SK-N-SH (cell line): Measurements from ENCODE around the gene GRM7. TPM values are rescaled to one million over a fixed set of nuclear protein-coding genes. Genes with fewer than 3 reads are reported as not detected.

Source experiments
- CTCF ChIA-PET: fragments of 300-600, 350-600 bp; formaldehyde crosslinking; extraction: SDS; loops from one replicate; lab custom pipeline; 2021; lab: Yijun Ruan, JAX
- POLR2A ChIA-PET: fragments of 350-600 bp; sonication (Branson Sonifier 250); formaldehyde crosslinking; extraction: SDS; loops from one replicate; lab custom pipeline; 2020; ENCODE audit warnings: antibody characterized with exemption, inconsistent platforms; lab: Yijun Ruan, JAX
- DNase-seq: peaks from one replicate; pipeline ENCODE4 v3.0.0; 2012
- H2AFZ ChIP-seq: fragments of 200-600 bp; sonication (generic); 2 replicates; pipeline ENCODE4 v1.8.1; 2016; ENCODE audit warnings: antibody characterized with exemption, mild to moderate bottlenecking, low read depth
- H3F3A ChIP-seq: fragments of 200-600 bp; sonication (generic); replicated peaks from 2 replicates; pipeline ENCODE3; 2016; ENCODE audit warnings: antibody characterized with exemption, mild to moderate bottlenecking; ENCODE audit not compliant: insufficient read depth
- H3K27ac ChIP-seq, 2 experiments: fragments of 200-500 bp in 1 of 2; fragments of 200-600 bp in 1 of 2; sonication (Bioruptor generic) in 1 of 2; sonication (generic), shearing (Covaris generic) in 1 of 2; 2 replicates each; pipeline versions ENCODE4 v1.5.1 to v1.6.1; 2014 to 2016; ENCODE audit warnings: low read depth in 2 of 2, inconsistent platforms in 1 of 2, low read length in 1 of 2, mild to moderate bottlenecking in 1 of 2, mixed read lengths in 1 of 2
- H3K27me3 ChIP-seq: fragments of 200-600 bp; sonication (generic), shearing (Covaris generic); 2 replicates; pipeline ENCODE4 v1.6.1; 2016; ENCODE audit warnings: mixed run types; ENCODE audit not compliant: insufficient read depth
- H3K36me3 ChIP-seq, 2 experiments: fragments of 200-500 bp in 1 of 2; fragments of 200-600 bp in 1 of 2; sonication (Bioruptor generic) in 1 of 2; sonication (generic) in 1 of 2; replicated peaks in 1 of 2; 2 replicates each; pipeline versions ENCODE3 to v1.5.1; 2014 to 2016; ENCODE audit warnings: low read length in 1 of 2, mild to moderate bottlenecking in 1 of 2; ENCODE audit not compliant: insufficient read depth in 2 of 2, control insufficient read depth in 1 of 2
- H3K4me1 ChIP-seq, 2 experiments: fragments of 200-500 bp in 1 of 2; fragments of 200-600 bp in 1 of 2; sonication (Bioruptor generic) in 1 of 2; sonication (generic), shearing (Covaris generic) in 1 of 2; 2 replicates each; pipeline versions ENCODE4 v1.5.1 to v1.6.1; 2014 to 2016; ENCODE audit warnings: low read depth in 1 of 2, low read length in 1 of 2, mixed run types in 1 of 2; ENCODE audit not compliant: insufficient read depth in 2 of 2, control insufficient read depth in 1 of 2
- H3K4me2 ChIP-seq: fragments of 200-600 bp; sonication (generic), shearing (Covaris generic); 2 replicates; pipeline ENCODE4 v1.6.1; 2017; ENCODE audit warnings: mixed run types
- H3K4me3 ChIP-seq, 2 experiments: fragments of 200-500 bp in 1 of 2; fragments of 200-600 bp in 1 of 2; sonication (Bioruptor generic) in 1 of 2; sonication (generic), shearing (Covaris generic) in 1 of 2; 2 replicates each; pipeline versions ENCODE4 v1.5.1 to v1.8.1; 2014 to 2016; ENCODE audit warnings: low read depth in 2 of 2, inconsistent platforms in 1 of 2, low read length in 1 of 2, mild to moderate bottlenecking in 1 of 2, mixed read lengths in 1 of 2, moderate library complexity in 1 of 2
- H3K79me2 ChIP-seq: fragments of 200-600 bp; sonication (generic); 2 replicates; pipeline ENCODE4 v1.8.1; 2017; ENCODE audit warnings: mild to moderate bottlenecking; ENCODE audit not compliant: insufficient read depth
- H3K9ac ChIP-seq: fragments of 200-600 bp; sonication (generic); 2 replicates; pipeline ENCODE4 v1.6.1; 2017; ENCODE audit warnings: mixed run types
- H3K9me2 ChIP-seq: fragments of 200-600 bp; sonication (generic); 2 replicates; pipeline ENCODE4 v1.6.1; 2017; ENCODE audit warnings: mixed run types
- H3K9me3 ChIP-seq: fragments of 200-600 bp; sonication (generic); 2 replicates; pipeline ENCODE4 v1.6.1; 2017; ENCODE audit warnings: mixed run types, mild to moderate bottlenecking, moderate library complexity
- H4K20me1 ChIP-seq: fragments of 200-600 bp; sonication (generic); 2 replicates; pipeline ENCODE4 v1.6.1; 2017; ENCODE audit warnings: mild to moderate bottlenecking, mixed run types; ENCODE audit not compliant: insufficient read depth
- CHD2 ChIP-seq: fragments of 150-350 bp; IDR thresholded peaks from 2 replicates; pipeline ENCODE4 v1.6.1; 2018; ENCODE audit warnings: low read length; ENCODE audit not compliant: partially characterized antibody
- EP300 ChIP-seq, 2 experiments: IDR thresholded peaks; 2 replicates each; pipeline versions ENCODE4 v1.4.0 to v1.6.1; 2012; ENCODE audit warnings: borderline replicate concordance in 1 of 2, low read depth in 1 of 2, low read length in 1 of 2
- EZH2phosphoT487 ChIP-seq: fragments of 200-600 bp; sonication (generic); IDR thresholded peaks from 2 replicates; pipeline ENCODE4 v1.6.1; 2017; ENCODE audit warnings: low read depth, mixed run types, mild to moderate bottlenecking, antibody characterized with exemption, moderate library complexity, borderline replicate concordance
- FOXM1 ChIP-seq: IDR thresholded peaks from 2 replicates; pipeline ENCODE4 v1.4.0; 2012; ENCODE audit warnings: low read depth, mild to moderate bottlenecking
- MEF2A ChIP-seq: IDR thresholded peaks from 2 replicates; pipeline ENCODE4 v1.4.0; 2012; ENCODE audit warnings: low read depth, borderline replicate concordance
- NFIC ChIP-seq: IDR thresholded peaks from 2 replicates; pipeline ENCODE4 v1.4.0; 2012; ENCODE audit warnings: borderline replicate concordance
- RCOR1 ChIP-seq: fragments of 150-350 bp; IDR thresholded peaks from 2 replicates; pipeline ENCODE4 v1.6.1; 2017; ENCODE audit warnings: antibody characterized with exemption, low read length
- RFX5 ChIP-seq: IDR thresholded peaks from 2 replicates; pipeline ENCODE4 v1.6.1; 2012; ENCODE audit warnings: mild to moderate bottlenecking, improper control_type of control experiment, low read length
- RXRA ChIP-seq: IDR thresholded peaks from 2 replicates; pipeline ENCODE4 v1.4.0; 2012; ENCODE audit warnings: low read depth, mild to moderate bottlenecking, borderline replicate concordance
- SIN3A ChIP-seq: IDR thresholded peaks from 2 replicates; pipeline ENCODE4 v1.6.1; 2012; ENCODE audit warnings: low read depth, mild to moderate bottlenecking, low read length, moderate library complexity, borderline replicate concordance
- SMC3 ChIP-seq: IDR thresholded peaks from 2 replicates; pipeline ENCODE4 v1.6.1; 2012; ENCODE audit warnings: low read depth, low read length, improper control_type of control experiment
- TAF1 ChIP-seq: IDR thresholded peaks from 2 replicates; pipeline ENCODE4 v1.6.1; 2012; ENCODE audit warnings: low read depth, mild to moderate bottlenecking, low read length, moderate library complexity, borderline replicate concordance
- TCF12 ChIP-seq: IDR thresholded peaks from 2 replicates; pipeline ENCODE4 v1.4.0; 2012
- USF2 ChIP-seq: fragments of 150-350 bp; IDR thresholded peaks from 2 replicates; pipeline ENCODE4 v1.6.1; 2017; ENCODE audit warnings: antibody characterized with exemption, low read length, low read depth, borderline replicate concordance
- YY1 ChIP-seq: IDR thresholded peaks from 2 replicates; pipeline ENCODE4 v1.4.0; 2012; ENCODE audit warnings: low read depth, mild to moderate bottlenecking
- WGBS: methylation state at CpG from one replicate; pipeline ENCODE4 v1.1.6; 2017; ENCODE audit warnings: low lambda C conversion rate; 5-methylcytosine and 5-hydroxymethylcytosine counted together
- polyA plus RNA-seq, 3 experiments: library from polyadenylated mRNA; depleted of rRNA; stranded (reverse); fragments of >200 nt; gene quantifications; 2 replicates each; pipeline ENCODE4 v1.2.3, GENCODE V29; 2012
- TF ChIP-seq, protein P1 (sequence below): IDR thresholded peaks from 2 replicates; pipeline ENCODE4; 2012

The GRM7 gene
- polyA plus RNA-seq, 1 of the 3 experiments (the other 2 are of a cell fraction) = 0.03 TPM

DNA sequence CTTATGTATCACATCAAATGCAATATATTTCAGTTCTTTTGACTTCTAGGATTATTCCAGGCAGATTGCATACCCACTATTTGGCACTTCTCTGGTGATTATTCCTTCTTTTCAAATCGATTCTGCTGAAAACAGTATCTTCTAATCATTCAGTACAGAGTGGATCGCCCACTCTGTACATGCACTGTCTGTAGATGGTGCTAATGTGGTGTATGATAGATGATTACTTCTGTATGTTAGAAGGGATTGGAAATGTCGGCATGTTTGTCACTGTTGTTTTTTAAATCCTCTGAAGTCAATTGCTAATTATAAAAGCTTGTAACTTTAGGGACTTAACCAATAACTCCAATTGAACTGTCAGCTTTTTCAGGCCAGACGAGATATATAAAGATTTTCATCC lies 642.5 kb downstream of the GRM7 start:
- Histone ChIP-seq H4K20me1 (no peaks in the 10 kb centered on the region), H3K79me2 (no peaks in the 10 kb centered on the region), H3K9me3 (no peaks in the 10 kb centered on the region), H3K4me2 (no peak overlapping the region), H3K36me3 (no peaks in the 10 kb centered on the region), H3K27me3 (no peaks in the 10 kb centered on the region), H3K4me1 (no peaks in the 10 kb centered on the region), H3K27ac (no peak overlapping the region), H3F3A (no peaks in the 10 kb centered on the region), H2AFZ (no peak overlapping the region), H3K9ac (no peak overlapping the region), H3K4me3 (no peak overlapping the region), H3K9me2 (no peaks in the 10 kb centered on the region)
- DNase-seq = no peak
- CTCF ChIA-PET = interaction anchor here (1.5 kb wide), 1 partner anchor 10 kb away, joined by 6 read pairs; no protein-coding TSS in a partner anchor
- 28% methylated on average over 4 of the region's 4 CpGs for WGBS
- POLR2A ChIA-PET = no interaction called here
- TF ChIP-seq MEF2A = no peak
- no peak for TF ChIP-seq CHD2
- TF ChIP-seq EP300 (IDR thresholded peaks at IDR 0.05; ENCODE audit: borderline replicate concordance in 1 of 2, low read depth in 1 of 2, low read length in 1 of 2) = no peak
- TF ChIP-seq YY1 = no peak
- no peak for TF ChIP-seq SMC3
- TF ChIP-seq TAF1 = no peak
- no peak for TF ChIP-seq SIN3A
- no peak for TF ChIP-seq EZH2phosphoT487
- TF ChIP-seq, protein P1, sequence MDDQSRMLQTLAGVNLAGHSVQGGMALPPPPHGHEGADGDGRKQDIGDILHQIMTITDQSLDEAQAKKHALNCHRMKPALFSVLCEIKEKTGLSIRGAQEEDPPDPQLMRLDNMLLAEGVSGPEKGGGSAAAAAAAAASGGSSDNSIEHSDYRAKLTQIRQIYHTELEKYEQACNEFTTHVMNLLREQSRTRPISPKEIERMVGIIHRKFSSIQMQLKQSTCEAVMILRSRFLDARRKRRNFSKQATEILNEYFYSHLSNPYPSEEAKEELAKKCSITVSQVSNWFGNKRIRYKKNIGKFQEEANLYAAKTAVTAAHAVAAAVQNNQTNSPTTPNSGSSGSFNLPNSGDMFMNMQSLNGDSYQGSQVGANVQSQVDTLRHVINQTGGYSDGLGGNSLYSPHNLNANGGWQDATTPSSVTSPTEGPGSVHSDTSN = no peak
- no peak for TF ChIP-seq RFX5
- no peak for TF ChIP-seq RCOR1

- H3K4me1 ChIP-seq = no peaks in the 10 kb centered on the region
- CTCF ChIA-PET = interaction anchor here (1.5 kb wide), 1 partner anchor 11 kb away, joined by 6 read pairs; no protein-coding TSS in a partner anchor
- WGBS = 38% methylated on average over 3 of the region's 3 CpGs
- no peak overlapping the region for H3K4me2 ChIP-seq
- no peaks in the 10 kb centered on the region for H4K20me1 ChIP-seq
- POLR2A ChIA-PET = no interaction called here
- no peaks in the 10 kb centered on the region for H3K36me3 ChIP-seq
- no peak overlapping the region for H2AFZ ChIP-seq
- no peaks in the 10 kb centered on the region for H3K79me2 ChIP-seq
- no peak overlapping the region for H3K4me3 ChIP-seq
- no peak overlapping the region for H3K27ac ChIP-seq
- H3K9me2 ChIP-seq = no peaks in the 10 kb centered on the region
- H3F3A ChIP-seq = no peaks in the 10 kb centered on the region
- TF ChIP-seq RXRA (no peak), FOXM1 (no peak), USF2 (no peak), SIN3A (no peak), TCF12 (no peak), RCOR1 (no peak), NFIC (no peak)
- TF ChIP-seq, protein P1 = no peak
- TF ChIP-seq, all 33 proteins: peak for 0
- Histone ChIP-seq H3K9ac (no peak overlapping the region), H3K9me3 (no peaks in the 10 kb centered on the region), H3K27me3 (no peaks in the 10 kb centered on the region)
- DNase-seq = no peak
Measured at GRCh38 chr3:7504886-7505775, 644.2 kb downstream of the GRM7 start.
